ENCODE measurements around the gene ITM2C.

The ITM2C gene

GRCh38 chr2:230893841-230894781 lies 29.4 kb downstream of the ITM2C start:
- peak in 1 of 2 donors; percentile 18 for DNase-seq

- no peak for DNase-seq
Observed at GRCh38 chr2:230895536-230896345, 31.0 kb downstream of the ITM2C start.

GRCh38 chr2:230896346-230897115 lies 31.8 kb downstream of the ITM2C start:
- no peak for DNase-seq

GRCh38 chr2:230898016-230898712 lies 33.4 kb downstream of the ITM2C start:
- no peak for DNase-seq

GRCh38 chr2:230898713-230899091 lies 34.0 kb downstream of the ITM2C start:
- no peak for DNase-seq

- DNase-seq, result peak in 1 of 2 donors; percentile 51
Observed at GRCh38 chr2:230899287-230899686, 34.5 kb downstream of the ITM2C start.

- no peak for DNase-seq
Observed at GRCh38 chr2:230899786-230900185, 35.0 kb downstream of the ITM2C start.

GRCh38 chr2:230900336-230900995 lies 35.7 kb downstream of the ITM2C start:
- no peak for DNase-seq

- DNase-seq, result no peak
Observed at GRCh38 chr2:230901006-230901405, 36.3 kb downstream of the ITM2C start.

- DNase-seq, result peak in 1 of 2 donors; percentile 38
Observed at GRCh38 chr2:230902180-230902899, 37.6 kb downstream of the ITM2C start.

GRCh38 chr2:230903231-230904150 lies 38.7 kb downstream of the ITM2C start:
- no peak for DNase-seq

GRCh38 chr2:230904856-230905447 lies 40.2 kb downstream of the ITM2C start:
- DNase-seq, result no peak

GRCh38 chr2:230905448-230906421 lies 41.0 kb downstream of the ITM2C start:
- no peak for DNase-seq

GRCh38 chr2:230906471-230907230 lies 41.9 kb downstream of the ITM2C start:
- DNase-seq, result no peak

- no peak for DNase-seq
Observed at GRCh38 chr2:230907361-230908091, 42.8 kb downstream of the ITM2C start.

GRCh38 chr2:230908092-230908594 lies 43.4 kb downstream of the ITM2C start:
- no peak for DNase-seq

All from hippocampal formation (tissue), 2 donors.